Transverse colon (tissue), 4 donors: ENCODE results near the gene ANK3. TPM values are rescaled to one million over a fixed set of nuclear protein-coding genes. Genes with fewer than 3 reads are reported as not detected.

ENCODE experiments used
- DNase-seq: peaks from one replicate; pipeline ENCODE4 v3.0.0-alpha.2; 2019
- H3K27ac ChIP-seq, 4 donors: fragments of 200-600 bp; sonication (generic); 2 replicates each; pipeline ENCODE4 v1.5.1; 2016 to 2018; ENCODE audit warnings: inconsistent platforms in 4 of 4
- H3K27me3 ChIP-seq: fragments of 200-600 bp; sonication (generic); 2 replicates; pipeline ENCODE4 v1.5.1; 2017; ENCODE audit warnings: inconsistent platforms
- H3K36me3 ChIP-seq, 4 donors: fragments of 200-600 bp; sonication (generic); 2 replicates each; pipeline ENCODE4 v1.5.1; 2017 to 2019; ENCODE audit warnings: inconsistent platforms in 4 of 4
- H3K4me1 ChIP-seq, 4 donors: fragments of 200-600 bp; sonication (generic); 2 replicates each; pipeline ENCODE4 v1.5.1; 2017 to 2020; ENCODE audit warnings: inconsistent platforms in 4 of 4
- H3K4me3 ChIP-seq, 4 donors: fragments of 200-600 bp; sonication (generic); 1 replicate in 1 of 4; 2 replicates in 3 of 4; pipeline versions ENCODE4 v1.5.1 to v1.6.1; 2017 to 2019; ENCODE audit warnings: inconsistent platforms in 4 of 4
- H3K9me3 ChIP-seq, 2 donors: fragments of 200-600 bp; sonication (generic); 2 replicates each; pipeline ENCODE4 v1.5.1; 2017 to 2019; ENCODE audit warnings: inconsistent platforms in 2 of 2
- EP300 ChIP-seq: sonication (generic); formaldehyde crosslinking; IDR thresholded peaks from one replicate; pipeline ENCODE4 v1.6.1; 2017; ENCODE audit warnings: antibody characterized with exemption, low read depth
- POLR2A ChIP-seq: fragments of 450-650 bp; IDR thresholded peaks from one replicate; pipeline ENCODE4 v1.6.1; 2016; ENCODE audit warnings: antibody characterized with exemption, mild to moderate bottlenecking, moderate library complexity
- POLR2AphosphoS5 ChIP-seq, 3 donors: sonication (generic); formaldehyde crosslinking; IDR thresholded peaks; one replicate each; pipeline ENCODE4 v1.6.1; 2016; ENCODE audit warnings: antibody characterized with exemption in 3 of 3
- WGBS, 2 donors: methylation state at CpG; one replicate each; pipeline ENCODE4 v1.1.5; 2018; ENCODE audit warnings: low coverage in 1 of 2; 5-methylcytosine and 5-hydroxymethylcytosine counted together
- in situ Hi-C, 4 donors: fragments of 200-750 bp; cut with MboI; loops; one replicate each; pipeline versions ENCODE4 v1.15.0 to v1.15.1; 2017; ENCODE audit warnings: low sequenced_read_pairs in 3 of 4, low pct_ligation_motif_present in 1 of 4, low pct_unique_long_range_greater_than_20kb in 1 of 4
- intact Hi-C: fragments of 100-400 bp; cut with DNase I; formaldehyde crosslinking; loops from one replicate; pipeline ENCODE4 v1.15.1; 2023; ENCODE audit warnings: low total_unique reads
- total RNA-seq, 4 donors: library from RNA; depleted of rRNA; stranded (reverse); fragments of >200 nt; gene quantifications; one replicate each; pipeline ENCODE4 v1.1.0, GENCODE V29; 2016
- TF ChIP-seq, protein P1 (sequence below), 5 experiments: fragments of 200-600 bp in 3 of 5; fragments of 450-650 bp in 2 of 5; sonication (generic) in 3 of 5; IDR thresholded peaks; 1 replicate in 2 of 5; 2 replicates in 3 of 5; pipeline ENCODE4 v1.5.1; 2016 to 2017; ENCODE audit warnings: antibody characterized with exemption in 5 of 5, inconsistent platforms in 3 of 5, mild to moderate bottlenecking in 2 of 5, moderate library complexity in 1 of 5

ANK3 gene
- total RNA-seq, 4 donors from 2014 or later: 41.2 to 230 (median 172) TPM

DNA sequence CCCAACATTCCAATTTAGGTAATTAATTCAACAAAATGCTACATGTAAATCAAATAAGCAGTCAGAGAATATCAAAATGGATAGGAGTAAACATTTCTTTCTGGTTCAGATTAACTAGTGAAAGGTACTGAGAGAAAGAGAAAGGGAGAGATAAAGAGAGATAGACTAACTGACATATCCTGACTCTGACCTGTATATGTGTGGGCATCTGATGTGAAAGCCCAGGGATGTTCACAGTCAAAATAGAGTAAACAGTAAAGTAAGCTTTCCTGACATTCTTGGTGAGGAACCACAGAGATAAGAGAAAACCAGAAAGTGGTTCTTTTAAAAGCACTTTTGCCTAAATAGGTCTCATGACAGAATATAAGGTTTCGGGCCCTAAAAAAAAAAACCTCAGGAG lies 37.5 kb upstream of the ANK3 start:
- in situ Hi-C loops: loop anchor here in 3 of 4 donors (25.0 kb wide), 2 partner anchors 215 to 335 kb away; no protein-coding TSS in a partner anchor
- WGBS, 2 donors: 79 to 85% methylated on average over 1 of the region's 1 CpG

DNA sequence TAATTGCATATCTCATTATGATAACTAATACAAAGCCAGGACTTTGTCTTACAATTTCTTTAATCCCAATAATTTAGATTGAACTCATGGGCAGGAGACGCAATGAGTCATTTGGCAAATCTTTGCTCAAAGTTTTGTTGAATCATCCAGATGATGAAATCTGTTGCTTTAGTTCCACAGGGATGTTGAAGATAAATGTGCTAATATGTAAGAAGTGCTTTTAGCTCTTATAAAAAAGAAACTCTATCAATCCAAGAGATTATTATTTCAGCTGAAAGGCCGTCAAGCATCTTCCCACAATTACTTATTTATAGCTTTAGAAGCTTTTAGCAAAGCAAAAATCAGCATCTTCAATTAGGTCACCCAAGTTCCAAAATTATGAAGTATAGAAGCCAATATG lies 36.8 kb upstream of the ANK3 start:
- Histone ChIP-seq H3K27me3 (no peaks in the 10 kb centered on the region), H3K27ac (no peak overlapping the region), H3K9me3 (no peaks in the 10 kb centered on the region), H3K4me3 (no peak overlapping the region), H3K4me1 (peaks cover 0 to 21% (median 2%) of the 10 kb centered on the region in 4 donors), H3K36me3 (no peaks in the 10 kb centered on the region)
- TF ChIP-seq, protein P1, sequence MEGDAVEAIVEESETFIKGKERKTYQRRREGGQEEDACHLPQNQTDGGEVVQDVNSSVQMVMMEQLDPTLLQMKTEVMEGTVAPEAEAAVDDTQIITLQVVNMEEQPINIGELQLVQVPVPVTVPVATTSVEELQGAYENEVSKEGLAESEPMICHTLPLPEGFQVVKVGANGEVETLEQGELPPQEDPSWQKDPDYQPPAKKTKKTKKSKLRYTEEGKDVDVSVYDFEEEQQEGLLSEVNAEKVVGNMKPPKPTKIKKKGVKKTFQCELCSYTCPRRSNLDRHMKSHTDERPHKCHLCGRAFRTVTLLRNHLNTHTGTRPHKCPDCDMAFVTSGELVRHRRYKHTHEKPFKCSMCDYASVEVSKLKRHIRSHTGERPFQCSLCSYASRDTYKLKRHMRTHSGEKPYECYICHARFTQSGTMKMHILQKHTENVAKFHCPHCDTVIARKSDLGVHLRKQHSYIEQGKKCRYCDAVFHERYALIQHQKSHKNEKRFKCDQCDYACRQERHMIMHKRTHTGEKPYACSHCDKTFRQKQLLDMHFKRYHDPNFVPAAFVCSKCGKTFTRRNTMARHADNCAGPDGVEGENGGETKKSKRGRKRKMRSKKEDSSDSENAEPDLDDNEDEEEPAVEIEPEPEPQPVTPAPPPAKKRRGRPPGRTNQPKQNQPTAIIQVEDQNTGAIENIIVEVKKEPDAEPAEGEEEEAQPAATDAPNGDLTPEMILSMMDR (IDR thresholded peaks at IDR 0.05): no peak
- TF ChIP-seq POLR2A: no peak
- TF ChIP-seq EP300: no peak
- no peak for TF ChIP-seq POLR2AphosphoS5 (IDR thresholded peaks at IDR 0.05)
- in situ Hi-C loops: loop anchor here in 3 of 4 donors (25.0 kb wide), 2 partner anchors 214 to 336 kb away; no protein-coding TSS in a partner anchor
- WGBS, 2 donors: 76 to 83% methylated on average over 1 to 2 of the region's 2 CpGs
- no peak for DNase-seq
- intact Hi-C loops: no loop called here

More for the DNA sequence above, 37.5 kb upstream of the ANK3 start:
- intact Hi-C loops: no loop called here
- no peak overlapping the region for H3K4me3 ChIP-seq
- no peaks in the 10 kb centered on the region for H3K9me3 ChIP-seq
- peaks cover 0 to 23% (median 2%) of the 10 kb centered on the region in 4 donors for H3K4me1 ChIP-seq
- no peak for TF ChIP-seq POLR2AphosphoS5 (IDR thresholded peaks at IDR 0.05)
- TF ChIP-seq EP300: no peak
- TF ChIP-seq POLR2A: no peak
- TF ChIP-seq, protein P1 (IDR thresholded peaks at IDR 0.05): no peak
- H3K36me3 ChIP-seq: no peaks in the 10 kb centered on the region
- H3K27me3 ChIP-seq: no peaks in the 10 kb centered on the region
- DNase-seq: no peak
- no peak overlapping the region for H3K27ac ChIP-seq

GRCh38 chr10:60425392-60426110 lies 35.9 kb upstream of the ANK3 start:
- H3K4me1 ChIP-seq: peaks cover 0 to 21% (median 2%) of the 10 kb centered on the region in 4 donors
- no peak overlapping the region for H3K4me3 ChIP-seq
- intact Hi-C loops (no loop called here), in situ Hi-C loops (loop anchor here in 3 of 4 donors (25.0 kb wide), 2 partner anchors 213 to 337 kb away; no protein-coding TSS in a partner anchor)
- H3K36me3 ChIP-seq: no peaks in the 10 kb centered on the region
- no peak for DNase-seq
- H3K27me3 ChIP-seq: no peaks in the 10 kb centered on the region
- no peak for TF ChIP-seq EP300
- TF ChIP-seq POLR2A: no peak
- TF ChIP-seq, protein P1 (IDR thresholded peaks at IDR 0.05): no peak
- TF ChIP-seq POLR2AphosphoS5 (IDR thresholded peaks at IDR 0.05): no peak
- no peak overlapping the region for H3K27ac ChIP-seq
- 72 to 79% methylated on average over 3 of the region's 3 CpGs for whole genome bisulfite sequencing, 2 donors
- no peaks in the 10 kb centered on the region for H3K9me3 ChIP-seq

DNA sequence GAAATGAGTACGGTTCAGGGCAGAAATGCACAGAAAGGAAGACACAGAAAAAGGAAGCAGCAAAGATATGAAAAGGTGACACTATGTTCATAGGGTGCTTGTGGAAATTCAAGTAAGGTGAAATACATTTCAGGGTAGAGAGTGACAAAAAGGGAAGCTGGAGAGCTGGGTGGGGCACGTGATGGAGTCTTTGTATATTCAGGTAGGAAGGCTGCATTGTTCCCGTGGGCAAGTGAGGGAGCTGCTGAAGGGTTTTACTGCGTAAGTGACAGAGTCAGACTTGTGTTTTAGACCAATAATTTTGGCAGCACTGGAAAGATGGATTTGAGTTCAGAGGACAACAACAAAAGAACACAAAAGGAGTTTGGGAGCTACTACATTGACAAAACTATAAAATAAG lies 35.3 kb upstream of the ANK3 start:
- no peak for TF ChIP-seq POLR2AphosphoS5 (IDR thresholded peaks at IDR 0.05)
- TF ChIP-seq EP300: no peak
- no peak for TF ChIP-seq POLR2A
- TF ChIP-seq, protein P1 (IDR thresholded peaks at IDR 0.05): no peak
- Histone ChIP-seq H3K9me3 (no peaks in the 10 kb centered on the region), H3K27ac (no peak overlapping the region), H3K27me3 (no peaks in the 10 kb centered on the region), H3K36me3 (no peaks in the 10 kb centered on the region), H3K4me1 (peaks cover 0 to 21% (median 2%) of the 10 kb centered on the region in 4 donors), H3K4me3 (no peak overlapping the region)
- DNase-seq: no peak
- intact Hi-C loops: no loop called here
- WGBS, 2 donors: 62 to 79% methylated on average over 3 to 4 of the region's 4 CpGs
- in situ Hi-C loops: loop anchor here in 3 of 4 donors (25.0 kb wide), 3 partner anchors 213 to 788 kb away; no protein-coding TSS in a partner anchor
